K562 (cell line): ENCODE measurements around the gene SLC16A13. TPM values are rescaled to one million over a fixed set of nuclear protein-coding genes. Genes with fewer than 3 reads are reported as not detected.

Experiments
- ATAC-seq: fragments of 200-7000 bp; cut with Tn5 transposase; 3 replicates; pipeline ENCODE4 v1.9.1; 2020; ENCODE audit warnings: moderate library complexity
- BruUV-seq: library from RNA; stranded (reverse); fragments of 400-500 nt; replicated peaks from 2 replicates; lab custom pipeline; 2021; lab: Mats Ljungman, UMichigan
- CTCF ChIA-PET: fragments of 300-600 bp; formaldehyde crosslinking; extraction: SDS; loops from one replicate; lab custom pipeline; 2021; ENCODE audit warnings: low intra/inter-chr PET ratio; lab: Yijun Ruan, JAX
- POLR2A ChIA-PET: fragments of 300-600, 350-650 bp; sonication (Branson Sonifier 250); formaldehyde crosslinking; extraction: SDS; loops from one replicate; lab custom pipeline; 2021; ENCODE audit warnings: antibody characterized with exemption, inconsistent platforms; lab: Yijun Ruan, JAX
- DNase-seq, 4 experiments: peaks; one replicate each; pipeline versions ENCODE4 v3.0.0 to v3.0.0-alpha.2; 2011 to 2018; ENCODE audit warnings: low spot score in 3 of 4, mixed read lengths in 3 of 4; ENCODE audit errors: extremely low read depth in 1 of 4
- FAIRE-seq: peaks from 2 replicates; lab custom pipeline; 2011; peaks lifted over from hg19 to GRCh38; lab: Jason Lieb, UNC
- H2AFZ ChIP-seq: 2 replicates; pipeline ENCODE4 v1.6.0; 2011; ENCODE audit warnings: low read depth, low read length, control low read depth, inconsistent platforms
- H3K27ac ChIP-seq: fragments of 200-600 bp; 3 replicates; pipeline ENCODE4 v1.8.0; 2011; ENCODE audit warnings: low read depth, mild to moderate bottlenecking, control low read depth, inconsistent platforms, low read length, moderate library complexity, mixed read lengths; ENCODE audit errors: extremely low read depth
- H3K27me3 ChIP-seq, 2 experiments: fragments of 300-600 bp in 1 of 2; 2 replicates in 1 of 2; 3 replicates in 1 of 2; pipeline versions ENCODE4 v1.6.0 to v1.8.0; 2011; ENCODE audit warnings: inconsistent platforms in 2 of 2, low read length in 2 of 2, mild to moderate bottlenecking in 1 of 2, mixed read lengths in 1 of 2, moderate library complexity in 1 of 2; ENCODE audit not compliant: control insufficient read depth in 2 of 2, insufficient read depth in 2 of 2
- H3K36me3 ChIP-seq: fragments of 300-600 bp; 3 replicates; pipeline ENCODE4 v1.8.0; 2011; ENCODE audit warnings: mild to moderate bottlenecking, low read length, inconsistent platforms; ENCODE audit not compliant: control insufficient read depth, insufficient read depth
- H3K4me1 ChIP-seq, 2 experiments: fragments of 200-600 bp in 1 of 2; replicated peaks in 1 of 2; 2 replicates in 1 of 2; 3 replicates in 1 of 2; pipeline versions ENCODE4 v1.5.1 to v1.8.0; 2011; ENCODE audit warnings: inconsistent platforms in 2 of 2, low read length in 2 of 2, mild to moderate bottlenecking in 1 of 2, mixed read lengths in 1 of 2, moderate library complexity in 1 of 2; ENCODE audit not compliant: control insufficient read depth in 2 of 2, insufficient read depth in 2 of 2
- H3K4me2 ChIP-seq: 2 replicates; pipeline ENCODE4 v1.6.1; 2011; ENCODE audit warnings: low read length, control low read depth, inconsistent platforms, mixed read lengths; ENCODE audit not compliant: insufficient read depth
- H3K4me3 ChIP-seq: fragments of 200-600 bp; sonication (generic), shearing (Covaris generic); 2 replicates; pipeline ENCODE4 v1.5.1; 2016; ENCODE audit warnings: control low read depth, inconsistent platforms
- H3K79me2 ChIP-seq: fragments of 200-600 bp; 3 replicates; pipeline ENCODE4 v1.8.0; 2011; ENCODE audit warnings: low read length, inconsistent platforms; ENCODE audit not compliant: control insufficient read depth, insufficient read depth
- H3K9ac ChIP-seq, 2 experiments: 2 replicates each; pipeline versions ENCODE4 v1.6.0 to v1.6.1; 2011; ENCODE audit warnings: low read depth in 2 of 2, low read length in 2 of 2, control low read depth in 1 of 2, inconsistent platforms in 1 of 2, mild to moderate bottlenecking in 1 of 2, mixed read lengths in 1 of 2; ENCODE audit not compliant: insufficient read depth in 1 of 2
- H3K9me1 ChIP-seq: one replicate; pipeline ENCODE4 v1.6.0; 2011; ENCODE audit warnings: inconsistent platforms, mild to moderate bottlenecking, low read length, moderate library complexity; ENCODE audit not compliant: control insufficient read depth, insufficient read depth
- H3K9me3 ChIP-seq: replicated peaks from 2 replicates; pipeline ENCODE4 v1.5.1; 2011; ENCODE audit warnings: low read depth, low read length, inconsistent platforms; ENCODE audit not compliant: control insufficient read depth, insufficient read depth
- H4K20me1 ChIP-seq: replicated peaks from 2 replicates; pipeline ENCODE4 v1.6.1; 2011; ENCODE audit warnings: low read length, inconsistent platforms, mixed read lengths; ENCODE audit not compliant: control insufficient read depth, insufficient read depth
- POLR2G ChIP-seq: fragments of 200-400 bp; formaldehyde crosslinking; IDR thresholded peaks from 2 replicates; pipeline ENCODE4 v1.6.1; 2017; ENCODE audit warnings: low read depth, mild to moderate bottlenecking, antibody characterized with exemption, low read length, moderate library complexity
- ZBTB33 ChIP-seq: sonication (generic); formaldehyde crosslinking; IDR thresholded peaks from 2 replicates; pipeline ENCODE4 v1.8.1; 2023; ENCODE audit warnings: mild to moderate bottlenecking, missing genetic modification reagents
- ZBTB34 ChIP-seq: fragments of 250-450 bp; sonication (Bioruptor Pico); IDR thresholded peaks from 2 replicates; pipeline ENCODE4 v1.8.0; 2021; ENCODE audit warnings: mild to moderate bottlenecking, moderate library complexity
- WGBS: fragments of 100-300 bp; shearing (Covaris generic); methylation state at CpG from one replicate; pipeline ENCODE4 v1.1.6; 2016; ENCODE audit warnings: low coverage, mixed read lengths; ENCODE audit not compliant: insufficient coverage; ENCODE audit errors: missing lambda C conversion rate; 5-methylcytosine and 5-hydroxymethylcytosine counted together
- in situ Hi-C: fragments of 300-500 bp; cut with MboI; formaldehyde crosslinking; loops from 4 replicates; pipeline ENCODE4 v1.15.0; 2018; ENCODE audit warnings: inconsistent platforms, mixed read lengths
- intact Hi-C: fragments of 100-400 bp; cut with micrococcal nuclease; formaldehyde crosslinking; loops from 2 replicates; pipeline ENCODE4 v1.14.2; 2022
- polyA plus RNA-seq, 8 experiments: library from polyadenylated mRNA; depleted of rRNA in 4 of 8; stranded (reverse) in 5 of 8; unstranded in 3 of 8; fragments of >200 nt; fragmentation: Nextera tagmentation in 2 of 8; fragmentation: Illumina TruSeq in 1 of 8; extraction: Ambion mirVana in 2 of 8; extraction: Trizol in 1 of 8; gene quantifications; 2 replicates each; pipeline versions ENCODE4 v1.2.1 to v1.2.3, GENCODE V29; 2011 to 2014; ENCODE audit warnings: inconsistent platforms in 1 of 8, missing spikeins in 1 of 8
- total RNA-seq, 7 experiments: library from RNA; depleted of rRNA in 6 of 7; stranded (reverse); fragments of >200 nt in 6 of 7; fragmentation: Illumina TruSeq in 2 of 7; extraction: Trizol in 2 of 7; gene quantifications; 2 replicates each; pipeline versions ENCODE4 v1.2.1 to v1.2.3, GENCODE V29; 2011 to 2021; ENCODE audit warnings: low replicate concordance in 1 of 7

SLC16A13 gene
- total and polyA plus RNA-seq, 9 of the 15 experiments (the other 6 are each of a cell fraction or from before 2014, with no cell fraction given), result 0.04 to 5.6 (median 0.87) TPM

GRCh38 chr17:7042501-7043181 lies 6.8 kb downstream of the SLC16A13 start:
- ChIA-PET POLR2A (interaction anchor here (0.5 kb wide), 1 partner anchor 851 kb away, joined by 4 read pairs; no protein-coding TSS in a partner anchor), CTCF (no interaction called here)
- FAIRE-seq (no peak), ATAC-seq (no peak), DNase-seq (no peak)
- Histone ChIP-seq H3K4me2 (no peak overlapping the region), H3K4me1 (peaks cover 5 to 33% of the 10 kb centered on the region in 2 experiments; a peak in 4 of 5 replicates), H4K20me1 (no peaks in the 10 kb centered on the region), H3K27ac (no peak overlapping the region), H2AFZ (no peak overlapping the region), H3K9ac (no peak overlapping the region), H3K9me1 (no peaks in the 10 kb centered on the region), H3K79me2 (no peaks in the 10 kb centered on the region), H3K36me3 (no peaks in the 10 kb centered on the region), H3K4me3 (no peak overlapping the region), H3K9me3 (no peaks in the 10 kb centered on the region), H3K27me3 (no peaks in the 10 kb centered on the region)
- TF ChIP-seq ZBTB33, result peak; percentile 69; the same call in 1 of the 2 replicates
- TF ChIP-seq POLR2G, result peak; percentile 41
- no peak for TF ChIP-seq ZBTB34 (CRISPR knock-in tag)
- 62% methylated on average over 11 of the region's 53 CpGs for WGBS
- no TSS peak for BruUV-seq
- intact Hi-C loops (no loop called here), in situ Hi-C loops (loop anchor here (10.0 to 25.0 kb wide), 2 partner anchors 292 to 520 kb away; partner anchors contain the start of genes ACAP1, SENP3 and TNFSF13)
